ENCODE results near the gene ELOB. TPM values are rescaled to one million over a fixed set of nuclear protein-coding genes. Genes with fewer than 3 reads are reported as not detected.

Gene ELOB
- total RNA-seq, 1 experiment from 2014 or later = 398 TPM

DNA sequence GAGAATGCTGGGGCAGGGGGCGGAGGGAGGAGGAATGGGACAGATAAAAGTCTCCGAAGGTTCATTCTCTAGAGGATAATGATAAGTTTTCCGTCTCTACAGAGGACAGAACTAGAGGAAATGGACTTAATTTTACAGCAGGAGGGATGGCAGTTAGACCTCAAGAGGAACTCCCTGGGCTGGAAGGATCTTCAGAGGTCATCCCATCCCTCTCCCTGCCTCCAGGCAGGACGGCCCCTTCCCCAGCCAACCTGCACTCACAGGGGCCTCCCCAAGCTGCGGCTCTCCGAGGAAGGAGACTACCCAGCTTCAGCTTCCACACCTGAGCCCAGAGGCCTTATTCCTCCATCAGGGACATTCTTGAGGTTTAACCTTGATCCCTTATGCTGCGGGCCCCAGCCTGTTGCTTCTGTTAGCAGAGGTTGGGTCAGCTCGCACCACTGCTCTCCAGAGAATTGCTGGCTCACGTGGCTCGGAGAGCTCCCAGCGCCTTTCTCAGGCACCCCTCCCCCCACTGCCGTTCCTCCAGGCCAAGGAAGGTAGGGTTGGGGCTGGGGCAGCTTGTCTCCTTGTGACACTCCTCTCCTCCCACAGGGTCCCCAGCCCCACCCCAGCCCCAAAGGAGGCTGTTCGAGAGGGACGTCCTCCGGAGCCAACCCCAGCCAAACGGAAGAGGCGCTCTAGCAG is 8.5 kb downstream of the ELOB start:
- no peak for DNase-seq (ENCODE audit: low spot score)

- no peak for DNase-seq (ENCODE audit: low spot score)
Observed at GRCh38 chr16:2767891-2768290, 9.2 kb downstream of the ELOB start.

DNA sequence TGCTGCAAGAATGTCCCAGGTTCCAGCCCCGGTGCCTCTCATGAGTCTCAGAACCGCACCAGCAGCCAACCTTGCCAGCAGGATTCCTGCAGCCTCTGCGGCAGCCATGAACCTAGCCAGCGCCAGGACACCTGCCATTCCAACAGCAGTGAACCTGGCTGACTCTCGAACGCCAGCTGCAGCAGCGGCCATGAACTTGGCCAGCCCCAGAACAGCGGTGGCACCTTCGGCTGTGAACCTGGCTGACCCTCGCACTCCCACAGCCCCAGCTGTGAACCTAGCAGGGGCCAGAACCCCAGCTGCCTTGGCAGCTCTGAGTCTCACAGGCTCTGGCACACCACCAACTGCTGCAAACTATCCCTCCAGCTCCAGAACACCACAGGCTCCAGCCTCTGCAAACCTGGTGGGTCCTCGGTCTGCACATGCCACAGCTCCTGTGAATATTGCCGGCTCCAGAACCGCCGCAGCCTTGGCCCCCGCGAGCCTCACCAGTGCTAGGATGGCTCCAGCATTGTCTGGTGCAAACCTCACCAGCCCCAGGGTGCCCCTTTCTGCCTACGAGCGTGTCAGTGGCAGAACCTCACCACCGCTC is 9.8 kb downstream of the ELOB start:
- no peak for DNase-seq (ENCODE audit: low spot score)

GRCh38 chr16:2766430-2767139 is 10.5 kb downstream of the ELOB start:
- no peak for DNase-seq (ENCODE audit: low spot score)

DNA sequence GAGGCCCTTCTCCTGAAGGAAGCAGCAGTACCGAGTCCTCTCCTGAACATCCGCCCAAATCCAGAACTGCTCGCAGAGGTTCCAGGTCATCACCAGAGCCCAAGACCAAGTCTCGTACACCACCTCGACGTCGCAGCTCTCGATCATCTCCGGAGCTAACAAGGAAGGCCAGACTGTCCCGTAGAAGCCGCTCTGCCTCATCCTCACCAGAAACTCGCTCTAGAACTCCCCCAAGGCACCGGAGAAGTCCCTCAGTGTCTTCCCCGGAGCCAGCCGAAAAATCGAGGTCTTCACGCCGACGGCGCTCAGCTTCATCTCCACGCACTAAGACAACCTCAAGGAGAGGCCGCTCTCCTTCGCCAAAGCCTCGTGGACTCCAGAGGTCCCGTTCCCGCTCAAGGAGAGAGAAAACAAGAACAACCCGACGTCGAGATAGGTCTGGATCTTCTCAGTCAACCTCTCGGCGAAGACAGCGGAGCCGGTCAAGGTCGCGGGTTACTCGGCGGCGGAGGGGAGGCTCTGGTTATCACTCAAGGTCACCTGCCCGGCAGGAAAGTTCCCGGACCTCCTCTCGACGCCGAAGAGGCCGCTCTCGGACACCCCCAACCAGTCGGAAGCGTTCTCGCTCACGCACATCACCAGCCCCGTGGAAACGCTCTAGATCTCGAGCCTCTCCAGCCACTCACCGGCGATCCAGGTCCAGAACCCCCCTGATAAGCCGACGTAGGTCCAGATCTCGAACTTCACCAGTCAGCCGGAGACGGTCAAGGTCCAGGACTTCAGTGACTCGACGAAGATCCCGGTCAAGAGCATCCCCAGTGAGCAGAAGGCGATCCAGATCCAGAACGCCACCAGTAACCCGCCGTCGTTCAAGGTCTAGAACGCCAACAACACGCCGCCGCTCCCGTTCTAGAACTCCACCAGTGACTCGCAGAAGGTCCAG is 11.3 kb downstream of the ELOB start:
- no peak for DNase-seq (ENCODE audit: low spot score)

DNA sequence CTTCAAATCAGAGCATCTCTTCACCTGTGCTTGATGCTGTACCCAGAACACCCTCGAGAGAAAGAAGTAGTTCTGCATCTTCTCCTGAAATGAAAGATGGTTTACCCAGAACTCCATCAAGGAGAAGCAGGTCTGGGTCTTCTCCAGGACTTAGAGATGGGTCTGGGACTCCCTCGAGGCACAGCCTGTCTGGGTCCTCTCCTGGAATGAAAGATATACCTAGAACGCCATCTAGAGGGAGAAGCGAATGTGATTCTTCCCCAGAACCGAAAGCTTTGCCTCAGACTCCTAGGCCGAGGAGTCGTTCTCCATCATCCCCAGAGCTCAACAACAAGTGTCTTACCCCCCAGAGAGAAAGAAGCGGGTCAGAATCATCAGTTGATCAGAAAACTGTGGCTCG is 12.4 kb downstream of the ELOB start:
- no peak for DNase-seq (ENCODE audit: low spot score)

DNA sequence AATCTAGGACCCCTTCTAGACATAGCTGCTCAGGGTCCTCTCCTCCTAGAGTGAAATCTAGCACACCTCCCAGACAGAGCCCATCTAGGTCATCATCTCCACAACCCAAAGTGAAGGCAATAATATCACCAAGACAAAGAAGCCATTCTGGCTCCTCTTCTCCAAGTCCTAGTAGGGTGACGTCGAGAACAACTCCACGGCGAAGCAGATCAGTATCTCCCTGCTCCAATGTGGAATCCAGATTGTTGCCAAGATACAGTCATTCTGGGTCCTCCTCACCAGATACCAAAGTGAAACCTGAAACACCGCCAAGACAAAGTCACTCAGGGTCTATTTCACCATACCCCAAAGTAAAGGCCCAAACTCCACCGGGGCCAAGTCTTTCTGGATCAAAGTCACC is 13.9 kb downstream of the ELOB start:
- no peak for DNase-seq (ENCODE audit: low spot score)

- no peak for DNase-seq (ENCODE audit: low spot score)
Observed at GRCh38 chr16:2762711-2763110, 14.4 kb downstream of the ELOB start.

- DNase-seq (ENCODE audit: low spot score) = no peak
Observed at GRCh38 chr16:2761886-2762583, 15.0 kb downstream of the ELOB start.

DNA sequence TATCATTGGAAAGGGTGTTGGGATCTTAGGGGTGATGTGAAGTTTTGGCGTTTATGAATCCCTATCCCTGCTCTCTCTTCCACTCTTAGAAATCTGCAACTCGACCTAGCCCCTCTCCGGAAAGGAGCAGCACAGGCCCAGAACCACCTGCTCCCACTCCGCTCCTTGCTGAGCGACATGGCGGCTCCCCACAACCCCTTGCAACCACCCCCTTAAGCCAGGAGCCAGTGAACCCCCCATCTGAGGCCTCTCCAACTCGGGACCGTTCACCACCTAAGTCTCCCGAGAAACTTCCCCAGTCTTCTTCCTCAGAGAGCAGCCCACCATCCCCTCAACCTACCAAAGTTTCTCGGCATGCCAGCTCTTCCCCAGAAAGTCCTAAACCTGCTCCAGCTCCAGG is 15.6 kb downstream of the ELOB start:
- no peak for DNase-seq (ENCODE audit: low spot score)

DNA sequence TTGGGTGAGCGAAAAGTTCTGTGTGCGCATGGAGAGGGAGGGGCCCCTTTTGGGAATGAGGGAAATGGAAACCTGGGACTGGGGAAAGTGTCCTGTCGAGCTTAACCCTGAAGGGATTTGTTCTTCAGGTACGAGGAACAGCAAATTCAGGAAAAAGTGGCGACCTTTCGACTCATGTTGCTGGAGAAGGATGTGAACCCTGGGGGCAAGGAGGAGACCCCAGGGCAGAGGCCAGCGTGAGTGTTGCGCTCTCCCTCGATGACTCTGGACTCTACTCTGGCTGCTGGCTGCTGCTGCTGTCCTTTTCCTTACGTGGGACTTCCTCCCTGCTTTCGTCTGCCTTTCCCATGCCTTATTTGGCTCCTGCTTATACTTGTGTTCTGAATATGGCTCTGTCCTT is 19.7 kb downstream of the ELOB start:
- no peak for DNase-seq (ENCODE audit: low spot score)

GRCh38 chr16:2756288-2757015 is 20.6 kb downstream of the ELOB start:
- DNase-seq (ENCODE audit: low spot score) = no peak

GRCh38 chr16:2755158-2755557 is 21.9 kb downstream of the ELOB start:
- DNase-seq (ENCODE audit: low spot score) = no peak

- DNase-seq (ENCODE audit: low spot score) = peak; percentile 27
Observed at GRCh38 chr16:2753733-2754020, 23.4 kb downstream of the ELOB start.

DNA sequence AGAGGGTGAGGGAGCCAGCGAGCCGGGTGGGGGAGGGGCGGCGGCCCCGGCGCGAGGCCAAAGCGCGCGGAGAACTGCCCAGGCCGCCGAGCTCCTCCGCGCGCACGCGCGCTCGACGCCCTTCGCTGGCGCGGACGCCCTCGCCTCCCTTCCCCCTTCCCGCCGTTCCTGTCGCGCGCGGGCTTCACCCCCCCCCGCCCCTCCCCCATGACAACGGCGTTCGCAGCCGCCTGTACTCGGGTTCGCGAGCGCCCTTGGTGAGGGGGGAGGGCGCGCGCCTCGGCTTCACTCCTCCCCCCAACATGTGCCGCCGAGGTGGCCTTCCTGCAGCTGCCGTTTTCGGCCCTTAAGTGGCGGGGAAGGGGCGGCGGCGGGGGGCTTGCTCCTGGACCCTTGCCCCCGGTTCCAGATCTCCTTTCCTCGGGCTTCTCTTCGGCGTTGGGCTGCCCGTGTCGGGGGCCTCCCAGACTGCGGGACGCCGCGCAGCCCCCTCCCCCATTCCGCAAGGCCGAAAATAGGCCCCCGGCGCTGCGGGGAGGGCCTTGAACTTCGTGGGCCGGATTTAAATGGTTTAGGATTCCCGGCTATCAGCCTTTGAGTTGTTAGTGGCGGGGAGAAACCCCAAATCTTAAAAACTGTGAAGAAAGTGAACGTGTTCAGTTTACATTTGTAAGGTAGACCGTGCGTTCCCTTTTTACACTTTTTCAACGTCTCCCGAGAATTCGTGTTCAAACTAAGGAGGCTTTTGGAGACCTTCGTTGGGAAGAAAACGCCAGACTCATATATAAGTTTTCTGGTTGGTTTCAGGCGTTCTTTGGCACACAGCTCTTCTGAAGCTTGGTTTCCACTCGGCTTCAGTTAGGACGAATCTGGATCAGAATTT is 24.0 kb downstream of the ELOB start:
- DNase-seq (ENCODE audit: low spot score) = peak; percentile 79

- peak; percentile 95 for DNase-seq (ENCODE audit: low spot score)
Observed at GRCh38 chr16:2752035-2752849, 24.8 kb downstream of the ELOB start, which contains the start of gene SRRM2. SRRM2 (plus strand) TSS chr16:2752638; CDS start chr16:2756365, 3,727 bp downstream.

DNA sequence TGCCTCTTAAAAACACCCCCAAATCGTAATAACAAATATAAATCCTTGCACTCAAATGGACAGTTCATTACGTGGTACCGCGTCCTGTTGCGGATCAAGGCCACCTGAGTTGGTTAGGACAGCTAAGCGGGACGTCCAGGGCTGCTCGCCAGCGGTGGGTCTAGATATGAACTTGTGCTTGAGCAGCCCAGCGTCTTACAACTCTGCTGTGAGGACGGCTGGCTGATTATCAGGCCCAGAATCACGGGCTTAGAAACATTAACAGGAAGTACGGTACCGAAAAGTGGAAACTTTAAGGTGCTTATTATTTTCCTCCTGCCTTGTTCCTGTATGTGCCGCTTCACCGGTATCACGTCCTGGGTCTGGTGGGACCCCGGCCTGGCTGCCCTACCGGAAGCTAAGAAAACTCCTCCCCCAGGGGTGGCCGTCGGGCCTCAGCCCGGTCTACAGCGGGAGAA is 25.5 kb downstream of the ELOB start:
- DNase-seq (ENCODE audit: low spot score) = no peak

GRCh38 chr16:2749936-2750335 is 27.1 kb downstream of the ELOB start:
- no peak for DNase-seq (ENCODE audit: low spot score)

DNA sequence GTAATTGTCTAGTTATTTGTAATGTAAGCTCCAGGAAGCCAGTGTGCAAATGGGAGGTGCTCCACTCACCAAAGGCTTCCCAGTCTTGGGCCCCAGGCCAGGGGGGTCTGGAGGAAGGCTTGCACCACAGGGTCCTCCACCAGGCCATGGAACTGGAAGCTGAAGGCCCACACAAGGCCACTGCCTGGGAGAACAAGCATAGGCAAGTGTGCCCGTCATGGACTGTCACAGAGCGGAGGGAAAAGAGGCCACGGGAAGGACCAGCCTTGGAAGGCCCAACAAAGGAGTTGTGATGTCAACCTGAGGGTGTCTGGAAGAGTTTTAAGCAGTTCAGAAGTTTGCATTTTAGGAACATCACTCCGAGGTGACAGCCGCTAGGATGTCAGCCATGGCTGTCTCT is 27.6 kb downstream of the ELOB start:
- no peak for DNase-seq (ENCODE audit: low spot score)

All from HT-29 (cell line).